Activated naive CD8-positive, alpha-beta T cell treated with anti-CD3 and anti-CD28 coated beads, Interleukin-2, amount 50 U/mL, for 24 hours (primary cell): ENCODE measurements around the gene MYRFL.
A peak's percentile ranks its signal among the peaks of the same experiment; 100 is the strongest.

Experiments used
- ATAC-seq: fragments of 150-1000 bp; cut with Tn5 transposase; one replicate; pipeline ENCODE4 v1.10.0; 2021
- DNase-seq: peaks from one replicate; pipeline ENCODE4 v3.0.0; 2021
- H3K27ac Mint-ChIP-seq: one replicate; pipeline ENCODE4 v1.8.0; 2021; ENCODE audit warnings: mild to moderate bottlenecking, mixed read lengths
- H3K27me3 Mint-ChIP-seq: one replicate; pipeline ENCODE4 v1.8.0; 2021; ENCODE audit warnings: mixed read lengths
- H3K36me3 Mint-ChIP-seq: one replicate; pipeline ENCODE4 v1.8.0; 2021; ENCODE audit warnings: low read depth, mixed read lengths
- H3K4me1 Mint-ChIP-seq: one replicate; pipeline ENCODE4 v1.8.0; 2021; ENCODE audit warnings: mixed read lengths
- H3K4me3 Mint-ChIP-seq: one replicate; pipeline ENCODE4 v1.8.0; 2021; ENCODE audit warnings: mild to moderate bottlenecking, moderate library complexity, mixed read lengths
- H3K9me3 Mint-ChIP-seq: one replicate; pipeline ENCODE4 v1.8.0; 2021; ENCODE audit warnings: mixed read lengths

MYRFL gene

GRCh38 chr12:69949311-69950002, 124.4 kb downstream of the MYRFL start:
- ATAC-seq (no peak), DNase-seq (no peak)
- Mint-ChIP-seq H3K36me3 (no peaks in the 10 kb centered on the region), H3K27ac (no peak overlapping the region), H3K4me1 (no peaks in the 10 kb centered on the region), H3K9me3 (no peaks in the 10 kb centered on the region), H3K4me3 (no peak overlapping the region), H3K27me3 (peaks cover 1% of the 10 kb centered on the region)

DNA sequence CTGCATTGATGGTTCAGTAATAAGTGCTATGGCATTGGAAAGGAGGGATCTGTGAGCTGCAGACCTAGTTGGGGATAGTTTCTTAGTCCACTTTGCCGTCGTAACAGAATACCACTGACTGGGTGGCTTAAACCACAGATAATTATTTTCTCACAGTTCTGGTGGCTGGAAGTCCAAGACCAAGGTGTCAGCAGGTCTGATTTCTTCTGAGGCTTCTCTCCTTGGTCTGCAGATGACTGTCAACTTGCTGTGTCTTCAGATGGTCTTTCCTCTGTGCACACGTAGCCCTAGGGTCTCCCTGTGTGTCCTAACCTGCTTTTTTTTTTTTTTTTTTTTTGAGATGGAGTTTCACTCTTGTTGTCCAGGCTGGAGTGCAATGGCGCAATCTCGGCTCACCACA, 126.1 kb downstream of the MYRFL start:
- Mint-ChIP-seq H3K27ac (no peak overlapping the region), H3K9me3 (no peaks in the 10 kb centered on the region), H3K4me3 (no peak overlapping the region), H3K36me3 (no peaks in the 10 kb centered on the region), H3K4me1 (no peaks in the 10 kb centered on the region), H3K27me3 (peaks cover 1% of the 10 kb centered on the region)
- DNase-seq = no peak
- ATAC-seq = no peak

DNA sequence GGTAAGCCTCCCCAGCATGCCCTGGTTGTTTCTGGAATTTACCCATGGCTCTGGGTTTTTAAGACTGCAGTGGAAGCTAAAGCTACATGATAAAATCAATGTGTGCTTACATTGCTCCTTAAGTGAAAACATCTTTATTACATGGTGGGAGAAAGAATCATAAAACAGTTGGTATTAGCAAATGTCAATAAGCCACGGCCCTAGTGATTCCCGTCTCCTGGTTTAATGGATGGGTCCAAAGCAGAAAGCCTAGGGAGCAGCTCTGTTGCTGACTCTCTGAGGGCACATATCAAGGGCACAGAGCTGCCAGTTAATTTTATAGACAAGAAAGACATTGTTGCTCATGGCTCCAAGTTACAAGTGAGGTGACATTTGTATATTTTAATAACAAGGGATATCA, 127.9 kb downstream of the MYRFL start:
- no peaks in the 10 kb centered on the region for H3K9me3 Mint-ChIP-seq
- no peak for ATAC-seq

DNA sequence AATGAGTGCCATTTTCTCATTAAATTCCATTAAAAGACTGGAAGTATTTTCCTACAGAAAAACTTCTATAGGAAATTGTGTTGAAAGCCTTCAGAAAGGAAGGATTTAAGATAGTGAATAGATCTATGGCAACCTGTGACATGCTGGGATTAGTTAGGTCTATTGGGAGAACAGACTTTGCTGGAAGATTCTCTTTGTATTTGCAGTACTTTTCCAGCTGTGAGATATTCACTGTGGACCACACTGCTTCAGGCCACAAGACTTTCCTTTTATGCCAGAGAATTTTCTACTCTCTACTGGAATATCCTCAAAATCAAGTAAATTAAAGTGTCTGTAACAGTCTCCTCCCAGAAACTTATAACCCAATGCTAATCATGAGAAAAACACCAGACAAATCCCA, 136.2 kb downstream of the MYRFL start:
- no peaks in the 10 kb centered on the region for H3K36me3 Mint-ChIP-seq
- no peaks in the 10 kb centered on the region for H3K4me1 Mint-ChIP-seq
- H3K9me3 Mint-ChIP-seq = no peaks in the 10 kb centered on the region
- ATAC-seq (no peak), DNase-seq (no peak)
- peaks cover 3% of the 10 kb centered on the region for H3K27me3 Mint-ChIP-seq
- no peak overlapping the region for H3K27ac Mint-ChIP-seq
- no peak overlapping the region for H3K4me3 Mint-ChIP-seq

More for the DNA sequence above, 127.9 kb downstream of the MYRFL start:
- Mint-ChIP-seq H3K27me3 (no peaks in the 10 kb centered on the region), H3K4me1 (no peaks in the 10 kb centered on the region), H3K36me3 (no peaks in the 10 kb centered on the region), H3K4me3 (no peak overlapping the region), H3K27ac (no peak overlapping the region)
- DNase-seq = no peak

DNA sequence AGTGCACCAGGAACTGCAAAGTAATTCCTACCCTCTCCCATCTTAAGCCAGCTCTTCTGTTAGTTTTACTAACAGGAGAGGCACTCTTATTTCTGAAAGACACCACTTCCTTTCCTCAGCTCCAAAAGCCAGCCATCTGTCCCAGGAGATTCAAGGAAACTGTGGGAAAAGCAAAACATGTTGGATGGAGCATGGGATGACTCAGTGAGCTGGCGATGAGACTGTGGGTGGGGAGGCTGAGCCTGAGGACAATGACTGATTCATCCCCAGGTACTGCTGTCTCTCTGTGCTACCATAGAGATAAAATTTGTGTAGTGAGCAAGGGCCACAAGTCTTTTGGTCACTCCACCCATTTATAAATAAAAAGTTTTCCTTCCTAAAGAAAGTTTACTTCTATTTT, 141.4 kb downstream of the MYRFL start:
- no peak for DNase-seq
- H3K9me3 Mint-ChIP-seq = no peaks in the 10 kb centered on the region
- ATAC-seq = no peak
- no peaks in the 10 kb centered on the region for H3K36me3 Mint-ChIP-seq
- no peak overlapping the region for H3K4me3 Mint-ChIP-seq
- H3K4me1 Mint-ChIP-seq = no peaks in the 10 kb centered on the region
- no peak overlapping the region for H3K27ac Mint-ChIP-seq
- H3K27me3 Mint-ChIP-seq = no peaks in the 10 kb centered on the region

DNA sequence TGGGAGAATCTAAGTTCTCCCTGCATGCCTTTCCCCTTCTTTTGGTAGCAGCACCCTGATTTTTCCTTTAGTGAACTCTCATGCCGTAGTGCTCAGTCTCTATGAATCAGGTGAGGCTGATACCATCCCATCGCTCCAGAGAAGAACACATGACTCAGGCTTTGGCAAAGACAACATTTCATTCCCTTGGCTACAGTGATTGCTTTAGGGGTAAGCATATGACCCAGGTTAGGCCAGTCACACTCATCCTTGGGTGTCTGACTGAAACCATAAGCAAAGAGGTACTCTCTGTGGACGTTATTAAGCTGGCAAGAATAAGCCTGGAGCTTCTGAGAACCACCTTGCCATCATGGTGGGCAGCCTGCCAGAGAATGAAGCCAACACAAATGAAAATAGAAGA, 141.8 kb downstream of the MYRFL start:
- DNase-seq (no peak), ATAC-seq (no peak)
- Mint-ChIP-seq H3K4me3 (no peak overlapping the region), H3K36me3 (no peaks in the 10 kb centered on the region), H3K27me3 (no peaks in the 10 kb centered on the region), H3K9me3 (no peaks in the 10 kb centered on the region), H3K4me1 (no peaks in the 10 kb centered on the region), H3K27ac (no peak overlapping the region)

DNA sequence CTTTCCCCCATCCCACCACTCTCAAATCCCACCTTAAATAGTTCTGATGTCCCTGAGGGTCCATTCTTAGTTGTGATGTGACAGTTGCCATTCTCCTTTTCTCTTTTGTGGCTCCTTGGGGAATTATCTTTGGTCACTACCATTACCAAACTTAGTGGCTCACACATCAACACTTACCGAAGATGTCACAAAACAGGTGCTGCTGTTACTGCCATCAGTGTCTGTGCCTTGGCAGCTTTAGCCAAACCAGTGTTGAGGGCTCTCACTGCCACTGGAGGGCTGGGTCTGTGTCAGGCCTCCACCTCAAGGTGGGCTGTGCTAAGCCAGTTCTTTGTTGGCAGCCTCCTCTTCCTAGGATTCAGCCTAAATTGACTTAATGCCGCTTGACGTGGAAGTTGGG, 144.0 kb downstream of the MYRFL start:
- H3K27me3 Mint-ChIP-seq = no peaks in the 10 kb centered on the region
- no peaks in the 10 kb centered on the region for H3K9me3 Mint-ChIP-seq
- H3K27ac Mint-ChIP-seq = no peak overlapping the region
- no peak for DNase-seq
- H3K4me3 Mint-ChIP-seq = no peak overlapping the region
- no peaks in the 10 kb centered on the region for H3K4me1 Mint-ChIP-seq
- no peak for ATAC-seq
- H3K36me3 Mint-ChIP-seq = no peaks in the 10 kb centered on the region

GRCh38 chr12:69972136-69972535, 147.1 kb downstream of the MYRFL start:
- no peak for ATAC-seq
- no peaks in the 10 kb centered on the region for H3K36me3 Mint-ChIP-seq
- no peak for DNase-seq
- H3K9me3 Mint-ChIP-seq = no peaks in the 10 kb centered on the region
- H3K27ac Mint-ChIP-seq = no peak overlapping the region
- no peaks in the 10 kb centered on the region for H3K27me3 Mint-ChIP-seq
- no peak overlapping the region for H3K4me3 Mint-ChIP-seq
- H3K4me1 Mint-ChIP-seq = no peaks in the 10 kb centered on the region

- DNase-seq (no peak), ATAC-seq (no peak)
- Mint-ChIP-seq H3K4me1 (no peaks in the 10 kb centered on the region), H3K9me3 (no peaks in the 10 kb centered on the region), H3K36me3 (no peaks in the 10 kb centered on the region), H3K27ac (no peak overlapping the region), H3K27me3 (no peaks in the 10 kb centered on the region), H3K4me3 (no peak overlapping the region)
Measured at GRCh38 chr12:69978020-69978419, 153.0 kb downstream of the MYRFL start.

DNA sequence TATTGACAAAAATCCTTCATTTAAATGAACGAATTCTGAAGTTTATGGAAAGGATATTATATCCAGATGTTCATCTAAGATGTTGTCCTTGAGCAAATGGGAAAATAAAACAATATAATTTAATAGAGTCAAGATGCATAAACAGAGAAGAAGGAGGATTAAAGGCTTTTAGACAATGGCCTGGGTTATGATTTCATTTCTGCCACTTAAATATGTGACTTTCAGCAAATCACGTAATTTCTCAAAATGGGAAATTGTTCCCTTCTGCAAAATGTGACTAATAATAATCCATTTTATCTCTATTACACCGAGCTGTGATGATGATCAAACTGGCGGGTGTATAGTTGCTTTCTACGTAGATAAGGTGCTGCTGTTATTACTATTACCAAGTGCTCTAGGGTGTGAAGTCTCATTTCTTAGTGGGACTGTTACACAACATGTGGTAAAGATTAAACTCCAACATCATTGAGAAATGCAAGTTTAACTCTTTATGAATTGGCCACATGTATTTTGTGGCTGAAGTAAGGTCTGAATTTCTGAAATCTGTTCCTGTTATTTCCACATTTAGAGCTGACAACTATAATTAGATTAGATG, 157.0 kb downstream of the MYRFL start:
- Mint-ChIP-seq H3K36me3 (no peaks in the 10 kb centered on the region), H3K4me1 (no peaks in the 10 kb centered on the region), H3K27me3 (no peaks in the 10 kb centered on the region), H3K27ac (no peak overlapping the region), H3K4me3 (no peak overlapping the region), H3K9me3 (no peaks in the 10 kb centered on the region)
- no peak for ATAC-seq
- no peak for DNase-seq

GRCh38 chr12:69984241-69984640, 159.2 kb downstream of the MYRFL start:
- Mint-ChIP-seq H3K9me3 (no peaks in the 10 kb centered on the region), H3K36me3 (no peaks in the 10 kb centered on the region), H3K27me3 (no peaks in the 10 kb centered on the region), H3K4me3 (no peak overlapping the region), H3K27ac (no peak overlapping the region), H3K4me1 (no peaks in the 10 kb centered on the region)
- DNase-seq (no peak), ATAC-seq (no peak)

DNA sequence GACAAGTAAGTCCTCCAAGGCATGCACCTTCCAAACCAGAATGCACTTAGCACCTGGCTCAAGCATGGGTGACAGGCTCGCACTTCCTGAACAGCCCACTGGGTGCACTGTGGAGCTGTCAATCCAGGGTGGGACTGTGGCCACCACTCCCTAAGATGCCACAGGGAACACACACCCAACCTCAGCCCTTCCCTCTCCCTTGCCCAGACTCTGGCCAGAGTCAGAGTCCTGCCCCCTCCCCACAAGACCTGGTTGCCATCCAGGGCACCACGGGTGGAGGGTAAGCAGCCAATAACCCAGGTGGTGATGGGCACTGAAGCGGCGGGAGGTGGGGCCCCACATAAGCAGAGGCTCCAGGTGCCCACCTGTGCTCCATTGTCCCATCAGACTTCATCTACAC, 160.6 kb downstream of the MYRFL start:
- DNase-seq (peak; percentile 18), ATAC-seq (peak; percentile 24)
- Mint-ChIP-seq H3K27me3 (no peaks in the 10 kb centered on the region), H3K9me3 (no peaks in the 10 kb centered on the region), H3K36me3 (no peaks in the 10 kb centered on the region), H3K27ac (no peak overlapping the region), H3K4me1 (no peaks in the 10 kb centered on the region), H3K4me3 (no peak overlapping the region)

DNA sequence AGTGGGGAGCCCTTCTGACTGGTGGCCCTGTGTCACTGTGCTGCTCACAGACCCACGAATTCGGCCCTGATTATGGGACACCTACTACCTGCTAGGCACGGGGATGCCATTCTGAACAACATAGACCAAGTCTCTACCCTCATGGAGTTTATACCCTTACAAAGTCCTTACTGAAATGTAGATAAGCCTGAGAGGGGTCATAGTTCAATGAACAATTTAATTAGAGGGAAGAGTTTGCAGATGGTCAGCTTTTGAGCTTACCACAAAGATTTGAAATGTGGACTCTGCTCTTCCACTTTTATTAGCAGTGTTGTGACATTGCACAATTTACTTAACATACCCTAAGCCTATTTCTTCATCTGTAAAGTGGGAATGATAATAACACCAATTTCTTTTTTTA, 161.1 kb downstream of the MYRFL start:
- no peak for ATAC-seq
- Mint-ChIP-seq H3K27ac (no peak overlapping the region), H3K4me3 (no peak overlapping the region), H3K36me3 (no peaks in the 10 kb centered on the region), H3K4me1 (no peaks in the 10 kb centered on the region), H3K27me3 (no peaks in the 10 kb centered on the region), H3K9me3 (no peaks in the 10 kb centered on the region)
- DNase-seq = no peak

GRCh38 chr12:69987579-69988091, 162.6 kb downstream of the MYRFL start:
- Mint-ChIP-seq H3K4me1 (no peaks in the 10 kb centered on the region), H3K36me3 (no peaks in the 10 kb centered on the region), H3K4me3 (no peak overlapping the region), H3K27me3 (no peaks in the 10 kb centered on the region), H3K27ac (no peak overlapping the region), H3K9me3 (no peaks in the 10 kb centered on the region)
- ATAC-seq (no peak), DNase-seq (no peak)

DNA sequence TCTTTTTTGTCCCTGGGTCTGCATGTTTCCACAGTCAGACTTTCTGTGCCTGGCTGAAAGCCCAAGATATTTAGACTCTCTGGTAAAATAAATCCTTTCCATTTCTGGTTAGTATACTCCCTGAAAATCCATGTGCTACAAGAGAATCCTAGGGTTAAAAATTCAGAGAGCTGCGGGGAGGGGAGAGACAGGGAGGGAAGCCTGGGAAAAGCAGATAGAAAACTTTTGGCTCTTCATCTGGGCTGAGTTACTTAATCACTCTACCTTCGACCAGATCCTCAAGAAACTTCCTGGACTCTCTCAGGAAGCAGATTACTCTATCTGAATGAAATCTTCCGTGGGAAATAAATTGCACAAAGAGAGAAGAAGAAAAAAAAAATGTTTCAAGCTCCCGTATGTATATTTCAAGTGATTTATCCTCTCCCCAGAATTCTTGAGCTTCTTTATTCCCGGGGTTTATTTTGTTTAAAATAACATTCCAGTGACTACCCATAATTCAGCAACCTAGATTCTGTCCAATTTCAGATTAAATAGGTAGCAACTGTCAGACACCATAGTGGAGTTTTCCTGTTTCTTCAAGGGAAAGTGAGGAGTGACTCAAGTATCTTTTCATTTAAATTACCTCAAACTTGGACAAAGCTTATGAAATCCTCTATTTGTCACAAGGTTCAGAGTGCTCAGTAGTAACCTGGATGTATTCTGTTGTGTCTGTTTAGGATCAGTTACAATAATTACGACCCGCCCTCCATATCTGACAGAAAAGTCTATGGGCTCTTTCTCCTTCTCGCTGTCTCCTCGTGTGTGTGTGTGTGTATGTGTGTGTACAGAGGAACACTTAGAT, 163.7 kb downstream of the MYRFL start:
- no peaks in the 10 kb centered on the region for H3K36me3 Mint-ChIP-seq
- DNase-seq = no peak
- no peak overlapping the region for H3K4me3 Mint-ChIP-seq
- no peaks in the 10 kb centered on the region for H3K4me1 Mint-ChIP-seq
- no peak for ATAC-seq
- peaks cover 2% of the 10 kb centered on the region for H3K27me3 Mint-ChIP-seq
- H3K27ac Mint-ChIP-seq = no peak overlapping the region
- H3K9me3 Mint-ChIP-seq = peaks cover 4% of the 10 kb centered on the region
